ENCODE results near the gene BLCAP.

GRCh38 chr20:37513779-37514359 is 13.8 kb downstream of the BLCAP start:
- no peak for TF ChIP-seq EZH2 (IDR thresholded peaks at IDR 0.05)
- TF ChIP-seq FOXP2 (optimal IDR thresholded peaks at IDR 0.05; ENCODE audit: control extremely low read depth, extremely low read length, insufficient read depth) = no peak
